WTC11 (cell line): ENCODE data around the gene PUSL1. TPM values are rescaled to one million over a fixed set of nuclear protein-coding genes. Genes with fewer than 3 reads are reported as not detected.

Experiments used
- ATAC-seq: fragments of 200-7000 bp; cut with Tn5 transposase; 2 replicates; pipeline ENCODE4 v1.10.0; 2021; ENCODE audit warnings: mild to moderate bottlenecking, moderate library complexity
- CTCF ChIA-PET: fragments of 300-600 bp; sonication (Branson Sonifier 250); formaldehyde crosslinking; loops from one replicate; lab custom pipeline; 2021; ENCODE audit warnings: antibody characterized with exemption; lab: Charles Lee
- POLR2A ChIA-PET: fragments of 350-600 bp; sonication (Branson Sonifier 250); formaldehyde crosslinking; loops from one replicate; lab custom pipeline; 2021; ENCODE audit warnings: antibody characterized with exemption; lab: Charles Lee
- DNase-seq: peaks from one replicate; pipeline ENCODE4 v3.0.0; 2021; ENCODE audit warnings: low spot score
- H3K27ac Mint-ChIP-seq: 2 replicates; pipeline ENCODE4 v1.8.0; 2021; ENCODE audit warnings: mixed read lengths
- H3K27me3 Mint-ChIP-seq: 2 replicates; pipeline ENCODE4 v1.8.0; 2021; ENCODE audit warnings: low read depth, mild to moderate bottlenecking, moderate library complexity, mixed read lengths
- H3K36me3 Mint-ChIP-seq: 2 replicates; pipeline ENCODE4 v1.8.0; 2021; ENCODE audit warnings: mixed read lengths
- H3K4me1 Mint-ChIP-seq: 2 replicates; pipeline ENCODE4 v1.8.0; 2022; ENCODE audit warnings: mixed read lengths
- H3K4me3 Mint-ChIP-seq: 2 replicates; pipeline ENCODE4 v1.8.0; 2021; ENCODE audit warnings: mild to moderate bottlenecking, moderate library complexity, mixed read lengths
- H3K9me3 Mint-ChIP-seq: 2 replicates; pipeline ENCODE4 v1.8.0; 2021; ENCODE audit warnings: mixed read lengths
- MXD4 ChIP-seq: fragments of 250-450 bp; sonication (Bioruptor Pico); IDR thresholded peaks from 2 replicates; pipeline ENCODE4 v1.8.0; 2021; ENCODE audit warnings: mild to moderate bottlenecking, moderate library complexity, borderline replicate concordance
- NFYB ChIP-seq: sonication (generic); formaldehyde crosslinking; conservative IDR thresholded peaks from 2 replicates; pipeline ENCODE4 v1.8.0; 2022; ENCODE audit warnings: low read depth, missing genetic modification reagents
- RELA ChIP-seq: sonication (generic); formaldehyde crosslinking; IDR thresholded peaks from 2 replicates; pipeline ENCODE4 v1.8.1; 2022; ENCODE audit warnings: missing genetic modification reagents, mild to moderate bottlenecking, borderline replicate concordance
- SMAD3 ChIP-seq: sonication (generic); formaldehyde crosslinking; IDR thresholded peaks from 2 replicates; pipeline ENCODE4 v1.8.0; 2022; ENCODE audit warnings: missing genetic modification reagents, mild to moderate bottlenecking, borderline replicate concordance
- SOX15 ChIP-seq: fragments of 250-450 bp; sonication (Bioruptor Pico); IDR thresholded peaks from 2 replicates; pipeline ENCODE4 v1.9.0; 2021; ENCODE audit warnings: mild to moderate bottlenecking
- TCF7 ChIP-seq: sonication (generic); formaldehyde crosslinking; IDR thresholded peaks from 2 replicates; pipeline ENCODE4 v1.8.0; 2022; ENCODE audit warnings: mild to moderate bottlenecking, low read depth, missing genetic modification reagents, moderate library complexity
- ZNF138 ChIP-seq: sonication (generic); formaldehyde crosslinking; conservative IDR thresholded peaks from 2 replicates; pipeline ENCODE4 v1.8.1; 2022; ENCODE audit warnings: mild to moderate bottlenecking, moderate library complexity, missing genetic modification reagents
- ZNF219 ChIP-seq: sonication (generic); formaldehyde crosslinking; IDR thresholded peaks from 2 replicates; pipeline ENCODE4 v1.8.0; 2023; ENCODE audit warnings: missing genetic modification reagents, mild to moderate bottlenecking, borderline replicate concordance
- total RNA-seq: library from RNA; stranded (reverse); gene quantifications from 3 replicates; pipeline ENCODE4 v1.2.3, GENCODE V29; 2021
- TF ChIP-seq, protein P1 (sequence below): sonication (generic); formaldehyde crosslinking; IDR thresholded peaks from 2 replicates; pipeline ENCODE4 v1.8.0; 2023; ENCODE audit warnings: missing genetic modification reagents
- TF ChIP-seq, protein P2 (sequence below): sonication (generic); formaldehyde crosslinking; IDR thresholded peaks from 2 replicates; pipeline ENCODE4 v1.8.1; 2023; ENCODE audit warnings: mild to moderate bottlenecking, missing genetic modification reagents
- TF ChIP-seq, protein P3 (sequence below): sonication (generic); formaldehyde crosslinking; IDR thresholded peaks from 2 replicates; pipeline ENCODE4 v1.8.1; 2022; ENCODE audit warnings: missing genetic modification reagents, borderline replicate concordance
- TF ChIP-seq, protein P4 (sequence below): sonication (generic); formaldehyde crosslinking; IDR thresholded peaks from 2 replicates; pipeline ENCODE4 v1.8.1; 2022; ENCODE audit warnings: mild to moderate bottlenecking, missing genetic modification reagents, moderate library complexity, borderline replicate concordance
- TF ChIP-seq, protein P5 (sequence below): fragments of 250-450 bp; sonication (Bioruptor Pico); IDR thresholded peaks from 2 replicates; pipeline ENCODE4 v2.1.2; 2022; ENCODE audit warnings: mild to moderate bottlenecking, moderate library complexity
- TF ChIP-seq, protein P6 (sequence below): fragments of 250-450 bp; sonication (Bioruptor Pico); IDR thresholded peaks from 2 replicates; pipeline ENCODE4 v1.9.0; 2021; ENCODE audit warnings: mild to moderate bottlenecking
- TF ChIP-seq, protein P7 (sequence below): sonication (generic); formaldehyde crosslinking; IDR thresholded peaks from 2 replicates; pipeline ENCODE4 v1.8.1; 2023; ENCODE audit warnings: mild to moderate bottlenecking, moderate library complexity, missing genetic modification reagents
- TF ChIP-seq, protein P8 (sequence below): fragments of 200-600 bp; IDR thresholded peaks from 2 replicates; pipeline ENCODE4 v1.8.0; 2022; ENCODE audit warnings: antibody characterized with exemption
- TF ChIP-seq, protein P9 (sequence below): fragments of 250-450 bp; sonication (Bioruptor Pico); IDR thresholded peaks from 2 replicates; pipeline ENCODE4 v1.8.0; 2021; ENCODE audit warnings: mild to moderate bottlenecking

PUSL1 gene
- total RNA-seq, 1 experiment from 2014 or later: 51.5 TPM

DNA sequence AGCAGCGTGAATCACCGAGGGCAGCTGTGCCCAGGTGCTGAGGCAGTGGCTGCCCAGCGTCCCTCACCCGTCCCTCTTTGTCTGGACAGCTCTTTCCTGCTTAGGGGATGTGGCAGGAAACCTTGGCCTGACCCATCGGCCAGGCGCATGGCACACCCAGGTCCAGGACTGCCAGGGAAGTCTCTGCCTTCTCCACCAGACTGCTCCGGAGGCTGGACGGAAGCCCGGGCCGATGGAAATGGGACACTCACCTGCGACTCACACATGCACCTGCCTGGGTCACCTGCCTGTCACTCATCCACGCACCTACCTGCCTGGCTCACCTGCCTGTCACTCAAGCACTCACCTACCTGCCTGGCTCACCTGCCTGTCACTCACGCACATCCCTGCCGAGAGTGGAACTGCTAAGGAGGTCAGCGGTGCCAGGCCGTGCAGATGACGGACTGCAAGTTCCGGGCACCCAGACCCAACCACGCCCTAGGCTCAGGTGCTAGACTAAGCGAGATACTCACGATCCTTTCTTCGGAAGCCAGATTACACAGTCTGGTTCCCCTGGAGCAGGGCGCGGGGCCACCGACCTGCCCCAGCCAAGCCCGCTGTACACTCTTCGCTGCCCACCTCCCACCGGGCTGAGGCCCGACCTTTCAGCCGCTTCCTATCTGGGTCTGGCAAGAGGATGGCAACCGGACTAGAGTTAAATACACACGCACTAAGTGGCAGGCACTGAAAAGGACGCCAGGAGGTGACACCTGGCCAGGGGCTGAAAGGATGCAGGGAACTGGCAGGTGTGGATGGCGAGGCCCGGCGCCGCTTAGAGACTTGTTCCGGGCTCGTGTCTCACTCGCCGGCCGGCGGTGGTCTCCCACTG is 35.8 kb upstream of the PUSL1 start:
- DNase-seq (peak; percentile 11), ATAC-seq (no peak)
- H3K9me3 Mint-ChIP-seq: no peaks in the 10 kb centered on the region
- H3K27me3 Mint-ChIP-seq: no peaks in the 10 kb centered on the region
- H3K4me1 Mint-ChIP-seq: peaks cover 23% of the 10 kb centered on the region
- H3K36me3 Mint-ChIP-seq: peaks cover 9% of the 10 kb centered on the region
- H3K27ac Mint-ChIP-seq: peak overlapping the region; percentile 63
- TF ChIP-seq, protein P1, sequence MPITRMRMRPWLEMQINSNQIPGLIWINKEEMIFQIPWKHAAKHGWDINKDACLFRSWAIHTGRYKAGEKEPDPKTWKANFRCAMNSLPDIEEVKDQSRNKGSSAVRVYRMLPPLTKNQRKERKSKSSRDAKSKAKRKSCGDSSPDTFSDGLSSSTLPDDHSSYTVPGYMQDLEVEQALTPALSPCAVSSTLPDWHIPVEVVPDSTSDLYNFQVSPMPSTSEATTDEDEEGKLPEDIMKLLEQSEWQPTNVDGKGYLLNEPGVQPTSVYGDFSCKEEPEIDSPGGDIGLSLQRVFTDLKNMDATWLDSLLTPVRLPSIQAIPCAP (CRISPR knock-in tag): 0 out of 2 replicates have a peak, but pooled peaks have one; percentile 14
- TF ChIP-seq, protein P2, sequence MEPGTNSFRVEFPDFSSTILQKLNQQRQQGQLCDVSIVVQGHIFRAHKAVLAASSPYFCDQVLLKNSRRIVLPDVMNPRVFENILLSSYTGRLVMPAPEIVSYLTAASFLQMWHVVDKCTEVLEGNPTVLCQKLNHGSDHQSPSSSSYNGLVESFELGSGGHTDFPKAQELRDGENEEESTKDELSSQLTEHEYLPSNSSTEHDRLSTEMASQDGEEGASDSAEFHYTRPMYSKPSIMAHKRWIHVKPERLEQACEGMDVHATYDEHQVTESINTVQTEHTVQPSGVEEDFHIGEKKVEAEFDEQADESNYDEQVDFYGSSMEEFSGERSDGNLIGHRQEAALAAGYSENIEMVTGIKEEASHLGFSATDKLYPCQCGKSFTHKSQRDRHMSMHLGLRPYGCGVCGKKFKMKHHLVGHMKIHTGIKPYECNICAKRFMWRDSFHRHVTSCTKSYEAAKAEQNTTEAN (CRISPR knock-in tag): no peak
- peak; percentile 79; the same call in 1 of the 2 replicates for TF ChIP-seq RELA (CRISPR knock-in tag)
- ChIA-PET CTCF (interaction anchor here (1.1 to 2.2 kb wide), 5 partner anchors 8 to 150 kb away, joined by 4 to 25 read pairs (median 4); no protein-coding TSS in a partner anchor), POLR2A (interaction anchor here (0.7 kb wide), 1 partner anchor 431 kb away, joined by 5 read pairs; no protein-coding TSS in a partner anchor)
- peak overlapping the region; percentile 84 for H3K4me3 Mint-ChIP-seq

DNA sequence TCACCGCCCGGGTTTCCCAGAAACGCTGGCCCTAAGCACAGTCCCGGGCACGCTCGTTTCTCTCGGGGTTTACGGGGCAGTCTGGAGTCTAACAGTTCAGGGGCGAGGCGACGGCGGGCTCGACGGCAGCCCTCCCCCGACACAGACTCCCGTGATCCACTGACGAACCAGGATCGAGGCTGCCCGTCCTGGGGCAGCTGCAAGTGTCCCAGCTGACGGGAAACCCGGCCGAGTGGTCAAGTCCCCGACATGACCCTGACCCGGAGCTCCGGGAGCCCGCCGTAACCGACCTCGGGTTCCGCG is 35.2 kb upstream of the PUSL1 start:
- Mint-ChIP-seq H3K9me3 (peaks cover 5% of the 10 kb centered on the region), H3K27me3 (no peaks in the 10 kb centered on the region), H3K4me1 (peaks cover 23% of the 10 kb centered on the region), H3K4me3 (peak overlapping the region; percentile 84), H3K36me3 (peaks cover 6% of the 10 kb centered on the region), H3K27ac (no peak overlapping the region; the same call in 1 of the 2 replicates)
- peak; percentile 12 for DNase-seq
- ChIA-PET CTCF (interaction anchor here (0.6 to 2.2 kb wide), 13 partner anchors 9 to 209 kb away, joined by 3 to 25 read pairs (median 4); no protein-coding TSS in a partner anchor), POLR2A (interaction anchor here (0.6 to 1.4 kb wide), 3 partner anchors 15 to 227 kb away, joined by 3 to 5 read pairs (median 3); no protein-coding TSS in a partner anchor)
- ATAC-seq: no peak
- TF ChIP-seq SMAD3 (no peak), TCF7 (CRISPR knock-in tag) (no peak), ZNF138 (CRISPR knock-in tag) (no peak), ZNF219 (CRISPR knock-in tag) (no peak), NFYB (CRISPR knock-in tag) (no peak), SOX15 (no peak), MXD4 (no peak)
- TF ChIP-seq, protein P3, sequence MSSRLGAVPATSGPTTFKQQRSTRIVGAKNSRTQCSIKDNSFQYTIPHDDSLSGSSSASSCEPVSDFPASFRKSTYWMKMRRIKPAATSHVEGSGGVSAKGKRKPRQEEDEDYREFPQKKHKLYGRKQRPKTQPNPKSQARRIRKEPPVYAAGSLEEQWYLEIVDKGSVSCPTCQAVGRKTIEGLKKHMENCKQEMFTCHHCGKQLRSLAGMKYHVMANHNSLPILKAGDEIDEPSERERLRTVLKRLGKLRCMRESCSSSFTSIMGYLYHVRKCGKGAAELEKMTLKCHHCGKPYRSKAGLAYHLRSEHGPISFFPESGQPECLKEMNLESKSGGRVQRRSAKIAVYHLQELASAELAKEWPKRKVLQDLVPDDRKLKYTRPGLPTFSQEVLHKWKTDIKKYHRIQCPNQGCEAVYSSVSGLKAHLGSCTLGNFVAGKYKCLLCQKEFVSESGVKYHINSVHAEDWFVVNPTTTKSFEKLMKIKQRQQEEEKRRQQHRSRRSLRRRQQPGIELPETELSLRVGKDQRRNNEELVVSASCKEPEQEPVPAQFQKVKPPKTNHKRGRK (CRISPR knock-in tag): no peak
- TF ChIP-seq, protein P4, sequence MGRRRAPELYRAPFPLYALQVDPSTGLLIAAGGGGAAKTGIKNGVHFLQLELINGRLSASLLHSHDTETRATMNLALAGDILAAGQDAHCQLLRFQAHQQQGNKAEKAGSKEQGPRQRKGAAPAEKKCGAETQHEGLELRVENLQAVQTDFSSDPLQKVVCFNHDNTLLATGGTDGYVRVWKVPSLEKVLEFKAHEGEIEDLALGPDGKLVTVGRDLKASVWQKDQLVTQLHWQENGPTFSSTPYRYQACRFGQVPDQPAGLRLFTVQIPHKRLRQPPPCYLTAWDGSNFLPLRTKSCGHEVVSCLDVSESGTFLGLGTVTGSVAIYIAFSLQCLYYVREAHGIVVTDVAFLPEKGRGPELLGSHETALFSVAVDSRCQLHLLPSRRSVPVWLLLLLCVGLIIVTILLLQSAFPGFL (CRISPR knock-in tag): no peak
- TF ChIP-seq, protein P5, sequence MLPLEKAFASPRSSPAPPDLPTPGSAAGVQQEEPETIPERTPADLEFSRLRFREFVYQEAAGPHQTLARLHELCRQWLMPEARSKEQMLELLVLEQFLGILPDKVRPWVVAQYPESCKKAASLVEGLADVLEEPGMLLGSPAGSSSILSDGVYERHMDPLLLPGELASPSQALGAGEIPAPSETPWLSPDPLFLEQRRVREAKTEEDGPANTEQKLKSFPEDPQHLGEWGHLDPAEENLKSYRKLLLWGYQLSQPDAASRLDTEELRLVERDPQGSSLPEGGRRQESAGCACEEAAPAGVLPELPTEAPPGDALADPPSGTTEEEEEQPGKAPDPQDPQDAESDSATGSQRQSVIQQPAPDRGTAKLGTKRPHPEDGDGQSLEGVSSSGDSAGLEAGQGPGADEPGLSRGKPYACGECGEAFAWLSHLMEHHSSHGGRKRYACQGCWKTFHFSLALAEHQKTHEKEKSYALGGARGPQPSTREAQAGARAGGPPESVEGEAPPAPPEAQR (CRISPR knock-in tag): no peak
- TF ChIP-seq, protein P6, sequence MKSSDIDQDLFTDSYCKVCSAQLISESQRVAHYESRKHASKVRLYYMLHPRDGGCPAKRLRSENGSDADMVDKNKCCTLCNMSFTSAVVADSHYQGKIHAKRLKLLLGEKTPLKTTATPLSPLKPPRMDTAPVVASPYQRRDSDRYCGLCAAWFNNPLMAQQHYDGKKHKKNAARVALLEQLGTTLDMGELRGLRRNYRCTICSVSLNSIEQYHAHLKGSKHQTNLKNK (CRISPR knock-in tag): no peak
- TF ChIP-seq, protein P7, sequence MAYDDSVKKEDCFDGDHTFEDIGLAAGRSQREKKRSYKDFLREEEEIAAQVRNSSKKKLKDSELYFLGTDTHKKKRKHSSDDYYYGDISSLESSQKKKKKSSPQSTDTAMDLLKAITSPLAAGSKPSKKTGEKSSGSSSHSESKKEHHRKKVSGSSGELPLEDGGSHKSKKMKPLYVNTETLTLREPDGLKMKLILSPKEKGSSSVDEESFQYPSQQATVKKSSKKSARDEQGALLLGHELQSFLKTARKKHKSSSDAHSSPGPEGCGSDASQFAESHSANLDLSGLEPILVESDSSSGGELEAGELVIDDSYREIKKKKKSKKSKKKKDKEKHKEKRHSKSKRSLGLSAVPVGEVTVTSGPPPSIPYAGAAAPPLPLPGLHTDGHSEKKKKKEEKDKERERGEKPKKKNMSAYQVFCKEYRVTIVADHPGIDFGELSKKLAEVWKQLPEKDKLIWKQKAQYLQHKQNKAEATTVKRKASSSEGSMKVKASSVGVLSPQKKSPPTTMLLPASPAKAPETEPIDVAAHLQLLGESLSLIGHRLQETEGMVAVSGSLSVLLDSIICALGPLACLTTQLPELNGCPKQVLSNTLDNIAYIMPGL (CRISPR knock-in tag): no peak
- TF ChIP-seq, protein P8, sequence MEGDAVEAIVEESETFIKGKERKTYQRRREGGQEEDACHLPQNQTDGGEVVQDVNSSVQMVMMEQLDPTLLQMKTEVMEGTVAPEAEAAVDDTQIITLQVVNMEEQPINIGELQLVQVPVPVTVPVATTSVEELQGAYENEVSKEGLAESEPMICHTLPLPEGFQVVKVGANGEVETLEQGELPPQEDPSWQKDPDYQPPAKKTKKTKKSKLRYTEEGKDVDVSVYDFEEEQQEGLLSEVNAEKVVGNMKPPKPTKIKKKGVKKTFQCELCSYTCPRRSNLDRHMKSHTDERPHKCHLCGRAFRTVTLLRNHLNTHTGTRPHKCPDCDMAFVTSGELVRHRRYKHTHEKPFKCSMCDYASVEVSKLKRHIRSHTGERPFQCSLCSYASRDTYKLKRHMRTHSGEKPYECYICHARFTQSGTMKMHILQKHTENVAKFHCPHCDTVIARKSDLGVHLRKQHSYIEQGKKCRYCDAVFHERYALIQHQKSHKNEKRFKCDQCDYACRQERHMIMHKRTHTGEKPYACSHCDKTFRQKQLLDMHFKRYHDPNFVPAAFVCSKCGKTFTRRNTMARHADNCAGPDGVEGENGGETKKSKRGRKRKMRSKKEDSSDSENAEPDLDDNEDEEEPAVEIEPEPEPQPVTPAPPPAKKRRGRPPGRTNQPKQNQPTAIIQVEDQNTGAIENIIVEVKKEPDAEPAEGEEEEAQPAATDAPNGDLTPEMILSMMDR: no peak
- TF ChIP-seq, protein P9, sequence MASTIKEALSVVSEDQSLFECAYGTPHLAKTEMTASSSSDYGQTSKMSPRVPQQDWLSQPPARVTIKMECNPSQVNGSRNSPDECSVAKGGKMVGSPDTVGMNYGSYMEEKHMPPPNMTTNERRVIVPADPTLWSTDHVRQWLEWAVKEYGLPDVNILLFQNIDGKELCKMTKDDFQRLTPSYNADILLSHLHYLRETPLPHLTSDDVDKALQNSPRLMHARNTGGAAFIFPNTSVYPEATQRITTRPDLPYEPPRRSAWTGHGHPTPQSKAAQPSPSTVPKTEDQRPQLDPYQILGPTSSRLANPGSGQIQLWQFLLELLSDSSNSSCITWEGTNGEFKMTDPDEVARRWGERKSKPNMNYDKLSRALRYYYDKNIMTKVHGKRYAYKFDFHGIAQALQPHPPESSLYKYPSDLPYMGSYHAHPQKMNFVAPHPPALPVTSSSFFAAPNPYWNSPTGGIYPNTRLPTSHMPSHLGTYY (CRISPR knock-in tag): no peak
